Tibial artery (tissue), 4 donors: ENCODE results near the gene BTN2A1.
"Not testable (repeated sequence)": the region's sequence is repeated elsewhere in the genome, so short reads cannot be mapped to it uniquely, and the experiment has no call there.

Experiments
- DNase-seq, 2 donors: peaks; one replicate each; pipeline ENCODE4 v3.0.0-alpha.2; 2019
- H3K27ac ChIP-seq, 2 donors: fragments of 200-600 bp; sonication (generic) in 1 of 2; 1 replicate in 1 of 2; 2 replicates in 1 of 2; pipeline ENCODE4 v1.5.1; 2018 to 2019; ENCODE audit warnings: mild to moderate bottlenecking in 1 of 2
- H3K27me3 ChIP-seq, 2 donors: fragments of 200-600 bp; sonication (generic) in 1 of 2; one replicate each; pipeline versions ENCODE4 v1.5.1 to v1.6.0; 2016 to 2019
- H3K36me3 ChIP-seq, 3 donors: fragments of 200-600 bp; sonication (generic) in 2 of 3; one replicate each; pipeline ENCODE4 v1.5.1; 2016 to 2019; ENCODE audit warnings: mild to moderate bottlenecking in 2 of 3
- H3K4me1 ChIP-seq, 4 donors: fragments of 200-600 bp; sonication (generic) in 2 of 4; 1 replicate in 3 of 4; 2 replicates in 1 of 4; pipeline ENCODE4 v1.5.1; 2016 to 2019
- H3K4me3 ChIP-seq, 2 donors: fragments of 200-600 bp; sonication (generic) in 1 of 2; 1 replicate in 1 of 2; 2 replicates in 1 of 2; pipeline ENCODE4 v1.5.1; 2018 to 2019; ENCODE audit warnings: mild to moderate bottlenecking in 2 of 2
- H3K9me3 ChIP-seq, 3 donors: fragments of 200-600 bp; sonication (generic) in 1 of 3; one replicate each; pipeline ENCODE4 v1.5.1; 2016 to 2019
- CTCF ChIP-seq, 2 experiments: fragments of 200-600 bp in 1 of 2; fragments of 450-650 bp in 1 of 2; IDR thresholded peaks; one replicate each; pipeline ENCODE4 v1.5.1; 2017 to 2019; ENCODE audit warnings: antibody characterized with exemption in 2 of 2, mild to moderate bottlenecking in 1 of 2, moderate library complexity in 1 of 2
- intact Hi-C: fragments of 100-400 bp; cut with DNase I; formaldehyde crosslinking; loops from one replicate; pipeline ENCODE4 v1.15.0; 2023; ENCODE audit warnings: low total_unique reads

The BTN2A1 gene

GRCh38 chr6:26507658-26508057 is 49.9 kb downstream of the BTN2A1 start:
- TF ChIP-seq CTCF (IDR thresholded peaks at IDR 0.05) = no peak
- Histone ChIP-seq H3K9me3 (no peaks in the 10 kb centered on the region), H3K4me3 (no peak overlapping the region), H3K27me3 (peaks cover 0 to 18% of the 10 kb centered on the region in 2 donors), H3K4me1 (no peaks in the 10 kb centered on the region), H3K36me3 (no peaks in the 10 kb centered on the region), H3K27ac (no peak overlapping the region)
- intact Hi-C loops = no loop called here
- DNase-seq = no peak

- not testable (repeated sequence) for H3K27me3 ChIP-seq, H3K4me3 ChIP-seq, DNase-seq, H3K27ac ChIP-seq, H3K4me1 ChIP-seq, H3K36me3 ChIP-seq, H3K9me3 ChIP-seq
- intact Hi-C loops = loop anchor here (10.0 kb wide), 1 partner anchor 96 kb away; no protein-coding TSS in a partner anchor
Measured at GRCh38 chr6:26511033-26511432, 53.3 kb downstream of the BTN2A1 start.

GRCh38 chr6:26514984-26515383 is 57.2 kb downstream of the BTN2A1 start:
- TF ChIP-seq CTCF (IDR thresholded peaks at IDR 0.05) = no peak
- no peaks in the 10 kb centered on the region for H3K27me3 ChIP-seq
- intact Hi-C loops = loop anchor here (5.0 to 10.0 kb wide), 2 partner anchors 38 to 100 kb away; no protein-coding TSS in a partner anchor
- DNase-seq = no peak
- no peaks in the 10 kb centered on the region for H3K36me3 ChIP-seq
- no peaks in the 10 kb centered on the region for H3K9me3 ChIP-seq
- no peak overlapping the region for H3K4me3 ChIP-seq
- H3K27ac ChIP-seq = no peak overlapping the region
- H3K4me1 ChIP-seq = peaks cover 0 to under 1% (median 0%) of the 10 kb centered on the region in 4 donors

GRCh38 chr6:26516481-26517427 is 59.0 kb downstream of the BTN2A1 start:
- no peaks in the 10 kb centered on the region for H3K9me3 ChIP-seq
- DNase-seq = no peak
- H3K27me3 ChIP-seq = no peaks in the 10 kb centered on the region
- intact Hi-C loops = loop anchor here (5.0 to 10.0 kb wide), 2 partner anchors 39 to 102 kb away; no protein-coding TSS in a partner anchor
- no peak overlapping the region for H3K27ac ChIP-seq
- peaks cover 0 to 6% (median 0%) of the 10 kb centered on the region in 4 donors for H3K4me1 ChIP-seq
- no peak for TF ChIP-seq CTCF (IDR thresholded peaks at IDR 0.05)
- no peaks in the 10 kb centered on the region for H3K36me3 ChIP-seq
- H3K4me3 ChIP-seq = no peak overlapping the region
